A549 (cell line): ENCODE data around the gene RELT. TPM values are rescaled to one million over a fixed set of nuclear protein-coding genes. Genes with fewer than 3 reads are reported as not detected.

ENCODE experiments used
- ATAC-seq, 2 experiments: fragments of 200-7000 bp in 1 of 2; fragments of >200 bp in 1 of 2; cut with Nextera tagmentation in 1 of 2; cut with Tn5 transposase in 1 of 2; 3 replicates each; pipeline versions ENCODE4 v1.8.0 to v1.9.1; 2018 to 2020; ENCODE audit warnings: mild to moderate bottlenecking in 1 of 2, moderate library complexity in 1 of 2
- CTCF ChIA-PET: fragments of 300-600 bp; sonication (Branson Sonifier 250); formaldehyde crosslinking; extraction: SDS; loops from one replicate; lab custom pipeline; 2021; ENCODE audit warnings: antibody characterized with exemption, inconsistent platforms; lab: Yijun Ruan, JAX
- POLR2A ChIA-PET: fragments of 350-600 bp; formaldehyde crosslinking; extraction: SDS; loops from one replicate; lab custom pipeline; 2021; ENCODE audit warnings: antibody characterized with exemption, inconsistent platforms; lab: Yijun Ruan, JAX
- DNase-seq, 2 experiments: peaks; one replicate each; pipeline versions ENCODE4 v3.0.0 to v3.0.0-alpha.2; 2011 to 2016; ENCODE audit warnings: low read depth in 1 of 2, low spot score in 1 of 2
- FAIRE-seq: peaks from 2 replicates; lab custom pipeline; 2011; peaks lifted over from hg19 to GRCh38; lab: Jason Lieb, UNC
- H3K27ac ChIP-seq, 2 experiments: fragments of >200 bp; sonication (Bioruptor Twin); formaldehyde crosslinking; 3 replicates each; pipeline ENCODE4 v1.5.1; 2016 to 2017
- H3K4me1 ChIP-seq: fragments of >200 bp; sonication (Bioruptor Twin); formaldehyde crosslinking; 3 replicates; pipeline ENCODE4 v1.6.1; 2016
- H3K4me2 ChIP-seq: fragments of >200 bp; sonication (Bioruptor Twin); formaldehyde crosslinking; 3 replicates; pipeline ENCODE4 v1.6.1; 2016
- H3K4me3 ChIP-seq: fragments of >200 bp; sonication (Bioruptor Twin); formaldehyde crosslinking; 3 replicates; pipeline ENCODE4 v1.5.1; 2016
- H3K9me3 ChIP-seq: fragments of >200 bp; sonication (Bioruptor Twin); formaldehyde crosslinking; 3 replicates; pipeline ENCODE4 v1.6.1; 2016
- BHLHE40 ChIP-seq: IDR thresholded peaks from 2 replicates; pipeline ENCODE4 v1.6.1; 2012; ENCODE audit warnings: low read depth, low read length, inconsistent platforms
- CHD2 ChIP-seq: fragments of 150-350 bp; IDR thresholded peaks from 2 replicates; pipeline ENCODE4 v1.6.1; 2014; ENCODE audit warnings: low read length; ENCODE audit not compliant: partially characterized antibody
- ESRRA ChIP-seq: fragments of 150-350 bp; IDR thresholded peaks from 2 replicates; pipeline ENCODE4 v1.6.1; 2014; ENCODE audit warnings: mild to moderate bottlenecking, low read length, borderline replicate concordance
- FOSL2 ChIP-seq, 2 experiments: fragments of 450-650 bp in 1 of 2; fragments of >200 bp in 1 of 2; sonication (Bioruptor Twin) in 1 of 2; formaldehyde crosslinking; IDR thresholded peaks; 2 replicates each; pipeline versions ENCODE4 v1.5.0 to v1.6.1; 2016 to 2020; ENCODE audit warnings: mild to moderate bottlenecking in 1 of 2, moderate library complexity in 1 of 2
- HOXA7 ChIP-seq: fragments of 250-450 bp; sonication (Bioruptor Pico); IDR thresholded peaks from 2 replicates; pipeline ENCODE4 v1.5.0; 2020; ENCODE audit warnings: mild to moderate bottlenecking, moderate library complexity
- JUNB ChIP-seq: fragments of >200 bp; sonication (Bioruptor Twin); formaldehyde crosslinking; IDR thresholded peaks from 2 replicates; pipeline ENCODE4 v1.6.1; 2016
- MAZ ChIP-seq: fragments of 150-350 bp; IDR thresholded peaks from 2 replicates; pipeline ENCODE4 v1.6.1; 2014; ENCODE audit warnings: antibody characterized with exemption, low read depth, low read length, borderline replicate concordance
- MYC ChIP-seq: IDR thresholded peaks from 2 replicates; pipeline ENCODE4 v1.6.1; 2012; ENCODE audit warnings: mild to moderate bottlenecking, inconsistent platforms, low read length, improper control_type of control experiment, borderline replicate concordance
- NR3C1 ChIP-seq: fragments of >200 bp; sonication (Bioruptor Twin); formaldehyde crosslinking; IDR thresholded peaks from 3 replicates; pipeline ENCODE4 v1.6.1; 2017
- POLR2A ChIP-seq: IDR thresholded peaks from 2 replicates; pipeline ENCODE4 v1.6.1; 2012; ENCODE audit warnings: mild to moderate bottlenecking, low read length
- POLR2AphosphoS2 ChIP-seq: conservative IDR thresholded peaks from 2 replicates; pipeline ENCODE4 v1.6.1; 2012; ENCODE audit warnings: low read length, improper control_type of control experiment, inconsistent platforms
- RARB ChIP-seq: fragments of 250-450 bp; sonication (Bioruptor Pico); IDR thresholded peaks from 2 replicates; pipeline ENCODE4 v1.8.0; 2021; ENCODE audit warnings: mild to moderate bottlenecking, moderate library complexity
- RCOR1 ChIP-seq: fragments of 150-350 bp; IDR thresholded peaks from 2 replicates; pipeline ENCODE4 v1.6.1; 2014; ENCODE audit warnings: antibody characterized with exemption, low read length, low read depth
- TFCP2L1 ChIP-seq: fragments of 250-450 bp; sonication (Bioruptor Pico); IDR thresholded peaks from 2 replicates; pipeline ENCODE4 v1.5.0; 2021; ENCODE audit warnings: mild to moderate bottlenecking
- WGBS: methylation state at CpG from one replicate; pipeline ENCODE4 v1.1.6; 2017; ENCODE audit errors: missing lambda C conversion rate; 5-methylcytosine and 5-hydroxymethylcytosine counted together
- polyA plus RNA-seq, 4 experiments: library from polyadenylated mRNA; depleted of rRNA in 3 of 4; stranded (reverse); fragments of >200 nt; fragmentation: RNase III in 1 of 4; extraction: RNeasy Plus Mini Kit Qiagen cat#74134 plus additional on column Dnase treatment in 1 of 4; gene quantifications; 2 replicates in 3 of 4; 3 replicates in 1 of 4; pipeline ENCODE4 v1.2.3, GENCODE V29; 2011 to 2017
- TF ChIP-seq, protein P1 (sequence below): fragments of >200 bp; sonication (Bioruptor Twin); formaldehyde crosslinking; IDR thresholded peaks from 3 replicates; pipeline ENCODE4 v1.6.1; 2016
- TF ChIP-seq, protein P2 (sequence below): IDR thresholded peaks from 2 replicates; pipeline ENCODE4 v1.6.1; 2012; ENCODE audit warnings: low read depth, borderline replicate concordance
- TF ChIP-seq, protein P3 (sequence below): IDR thresholded peaks from 2 replicates; pipeline ENCODE4 v1.6.1; 2012
- TF ChIP-seq, protein P4 (sequence below): fragments of >200 bp; sonication (Bioruptor Twin); formaldehyde crosslinking; IDR thresholded peaks from 2 replicates; pipeline ENCODE4 v1.6.1; 2016
- TF ChIP-seq, protein P5 (sequence below): fragments of 150-350 bp; IDR thresholded peaks from 2 replicates; pipeline ENCODE4 v1.6.1; 2014; ENCODE audit warnings: low read depth, mild to moderate bottlenecking, low read length
- TF ChIP-seq, protein P6 (sequence below): fragments of 250-450 bp; sonication (Bioruptor Pico); IDR thresholded peaks from 2 replicates; pipeline ENCODE4 v1.5.0; 2021; ENCODE audit warnings: mild to moderate bottlenecking, moderate library complexity, borderline replicate concordance

Gene RELT
- polyA plus RNA-seq, 2 of the 4 experiments (the other 2 are of a cell fraction) = 2.9 to 5.2 TPM

DNA sequence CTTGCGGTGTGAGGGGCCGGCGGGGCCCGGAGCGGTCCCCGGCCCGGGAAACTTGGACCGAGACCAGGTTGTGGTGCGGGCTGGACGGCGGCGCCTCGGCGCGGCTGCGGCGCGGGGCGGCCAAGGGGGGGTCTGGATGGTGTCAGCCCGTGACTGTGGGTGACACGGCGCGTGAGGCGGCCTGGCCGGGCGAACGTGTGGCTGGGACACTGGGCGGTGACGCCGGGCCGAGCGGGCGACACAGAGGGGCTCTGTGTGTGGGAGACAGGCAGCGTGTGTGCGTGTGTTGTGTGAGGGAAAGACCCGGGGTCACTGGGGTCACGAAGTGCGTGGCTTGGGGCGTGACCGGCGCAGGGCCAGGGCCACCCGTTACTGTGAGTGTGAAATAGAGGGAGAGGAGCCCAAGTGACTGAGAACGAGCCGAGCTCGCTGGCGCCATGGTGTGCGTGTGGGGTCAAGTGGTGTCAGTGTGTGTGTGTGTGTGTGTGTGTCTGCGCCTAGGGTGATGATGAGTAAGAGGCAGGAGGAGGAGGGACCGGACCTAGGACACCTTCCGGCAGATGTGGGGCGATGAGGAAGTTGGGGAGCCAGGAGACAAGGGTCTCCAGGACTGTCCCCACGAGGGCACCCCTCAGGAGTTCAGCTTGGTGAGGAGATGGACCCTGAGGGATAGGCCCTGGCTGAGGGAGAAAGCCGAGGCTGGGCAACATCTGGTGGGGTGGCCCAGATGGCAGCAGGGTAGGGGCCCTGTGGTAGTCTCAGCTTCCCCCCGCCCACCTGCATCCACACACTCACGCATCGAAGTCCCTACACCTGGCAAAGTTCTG lies 817 bp downstream of the RELT start:
- FAIRE-seq (no peak), DNase-seq (peak; percentile 82 to 83)
- peak overlapping the region; percentile 75 to 93 for H3K27ac ChIP-seq
- TF ChIP-seq MAZ = no peak
- TF ChIP-seq POLR2AphosphoS2 = no peak
- TF ChIP-seq, protein P1, sequence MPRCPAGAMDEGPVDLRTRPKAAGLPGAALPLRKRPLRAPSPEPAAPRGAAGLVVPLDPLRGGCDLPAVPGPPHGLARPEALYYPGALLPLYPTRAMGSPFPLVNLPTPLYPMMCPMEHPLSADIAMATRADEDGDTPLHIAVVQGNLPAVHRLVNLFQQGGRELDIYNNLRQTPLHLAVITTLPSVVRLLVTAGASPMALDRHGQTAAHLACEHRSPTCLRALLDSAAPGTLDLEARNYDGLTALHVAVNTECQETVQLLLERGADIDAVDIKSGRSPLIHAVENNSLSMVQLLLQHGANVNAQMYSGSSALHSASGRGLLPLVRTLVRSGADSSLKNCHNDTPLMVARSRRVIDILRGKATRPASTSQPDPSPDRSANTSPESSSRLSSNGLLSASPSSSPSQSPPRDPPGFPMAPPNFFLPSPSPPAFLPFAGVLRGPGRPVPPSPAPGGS = no peak
- TF ChIP-seq, protein P2, sequence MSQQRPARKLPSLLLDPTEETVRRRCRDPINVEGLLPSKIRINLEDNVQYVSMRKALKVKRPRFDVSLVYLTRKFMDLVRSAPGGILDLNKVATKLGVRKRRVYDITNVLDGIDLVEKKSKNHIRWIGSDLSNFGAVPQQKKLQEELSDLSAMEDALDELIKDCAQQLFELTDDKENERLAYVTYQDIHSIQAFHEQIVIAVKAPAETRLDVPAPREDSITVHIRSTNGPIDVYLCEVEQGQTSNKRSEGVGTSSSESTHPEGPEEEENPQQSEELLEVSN = no peak
- no peak for TF ChIP-seq FOSL2 (IDR thresholded peaks at IDR 0.05)
- TF ChIP-seq FOSL2 (CRISPR knock-in tag; IDR thresholded peaks at IDR 0.05) = peak; percentile 78
- peak; percentile 33; the same call in 1 of the 2 replicates for TF ChIP-seq TFCP2L1 (CRISPR knock-in tag)
- peak; percentile 49; the same call in 1 of the 2 replicates for TF ChIP-seq MYC
- no peak for TF ChIP-seq NR3C1
- no peak for TF ChIP-seq BHLHE40
- no peak for TF ChIP-seq RCOR1
- peak; percentile 44; the same call in 1 of the 2 replicates for TF ChIP-seq POLR2A
- TF ChIP-seq CHD2 = no peak
- TF ChIP-seq, protein P3, sequence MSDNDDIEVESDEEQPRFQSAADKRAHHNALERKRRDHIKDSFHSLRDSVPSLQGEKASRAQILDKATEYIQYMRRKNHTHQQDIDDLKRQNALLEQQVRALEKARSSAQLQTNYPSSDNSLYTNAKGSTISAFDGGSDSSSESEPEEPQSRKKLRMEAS = peak; percentile 44; the same call in 1 of the 2 replicates
- TF ChIP-seq, protein P4, sequence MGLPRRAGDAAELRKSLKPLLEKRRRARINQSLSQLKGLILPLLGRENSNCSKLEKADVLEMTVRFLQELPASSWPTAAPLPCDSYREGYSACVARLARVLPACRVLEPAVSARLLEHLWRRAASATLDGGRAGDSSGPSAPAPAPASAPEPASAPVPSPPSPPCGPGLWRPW = no peak
- TF ChIP-seq, protein P5, sequence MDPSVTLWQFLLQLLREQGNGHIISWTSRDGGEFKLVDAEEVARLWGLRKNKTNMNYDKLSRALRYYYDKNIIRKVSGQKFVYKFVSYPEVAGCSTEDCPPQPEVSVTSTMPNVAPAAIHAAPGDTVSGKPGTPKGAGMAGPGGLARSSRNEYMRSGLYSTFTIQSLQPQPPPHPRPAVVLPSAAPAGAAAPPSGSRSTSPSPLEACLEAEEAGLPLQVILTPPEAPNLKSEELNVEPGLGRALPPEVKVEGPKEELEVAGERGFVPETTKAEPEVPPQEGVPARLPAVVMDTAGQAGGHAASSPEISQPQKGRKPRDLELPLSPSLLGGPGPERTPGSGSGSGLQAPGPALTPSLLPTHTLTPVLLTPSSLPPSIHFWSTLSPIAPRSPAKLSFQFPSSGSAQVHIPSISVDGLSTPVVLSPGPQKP = no peak
- TF ChIP-seq ESRRA = no peak
- TF ChIP-seq, protein P6, sequence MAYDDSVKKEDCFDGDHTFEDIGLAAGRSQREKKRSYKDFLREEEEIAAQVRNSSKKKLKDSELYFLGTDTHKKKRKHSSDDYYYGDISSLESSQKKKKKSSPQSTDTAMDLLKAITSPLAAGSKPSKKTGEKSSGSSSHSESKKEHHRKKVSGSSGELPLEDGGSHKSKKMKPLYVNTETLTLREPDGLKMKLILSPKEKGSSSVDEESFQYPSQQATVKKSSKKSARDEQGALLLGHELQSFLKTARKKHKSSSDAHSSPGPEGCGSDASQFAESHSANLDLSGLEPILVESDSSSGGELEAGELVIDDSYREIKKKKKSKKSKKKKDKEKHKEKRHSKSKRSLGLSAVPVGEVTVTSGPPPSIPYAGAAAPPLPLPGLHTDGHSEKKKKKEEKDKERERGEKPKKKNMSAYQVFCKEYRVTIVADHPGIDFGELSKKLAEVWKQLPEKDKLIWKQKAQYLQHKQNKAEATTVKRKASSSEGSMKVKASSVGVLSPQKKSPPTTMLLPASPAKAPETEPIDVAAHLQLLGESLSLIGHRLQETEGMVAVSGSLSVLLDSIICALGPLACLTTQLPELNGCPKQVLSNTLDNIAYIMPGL (CRISPR knock-in tag) = no peak
- TF ChIP-seq, all 56 proteins: peak for 5
- no peaks in the 10 kb centered on the region for H3K9me3 ChIP-seq
- H3K4me2 ChIP-seq = peak overlapping the region; percentile 66
- CTCF ChIA-PET = interaction anchor here (0.6 to 39.3 kb wide), 12 partner anchors 12 to 1194 kb away, joined by 3 to 667 read pairs (median 3); no protein-coding TSS in a partner anchor
- 11% methylated on average over 33 of the region's 56 CpGs for WGBS
- ATAC-seq = peak; percentile 26 to 30; a peak in 5 of 6 replicates
- POLR2A ChIA-PET = interaction anchor here (0.8 to 1.3 kb wide), 2 partner anchors 26 to 69 kb away, joined by 4 to 7 read pairs; partner anchors contain the start of gene ARHGEF17
- peaks cover 23% of the 10 kb centered on the region for H3K4me1 ChIP-seq
- H3K4me3 ChIP-seq = peak overlapping the region; percentile 59

DNA sequence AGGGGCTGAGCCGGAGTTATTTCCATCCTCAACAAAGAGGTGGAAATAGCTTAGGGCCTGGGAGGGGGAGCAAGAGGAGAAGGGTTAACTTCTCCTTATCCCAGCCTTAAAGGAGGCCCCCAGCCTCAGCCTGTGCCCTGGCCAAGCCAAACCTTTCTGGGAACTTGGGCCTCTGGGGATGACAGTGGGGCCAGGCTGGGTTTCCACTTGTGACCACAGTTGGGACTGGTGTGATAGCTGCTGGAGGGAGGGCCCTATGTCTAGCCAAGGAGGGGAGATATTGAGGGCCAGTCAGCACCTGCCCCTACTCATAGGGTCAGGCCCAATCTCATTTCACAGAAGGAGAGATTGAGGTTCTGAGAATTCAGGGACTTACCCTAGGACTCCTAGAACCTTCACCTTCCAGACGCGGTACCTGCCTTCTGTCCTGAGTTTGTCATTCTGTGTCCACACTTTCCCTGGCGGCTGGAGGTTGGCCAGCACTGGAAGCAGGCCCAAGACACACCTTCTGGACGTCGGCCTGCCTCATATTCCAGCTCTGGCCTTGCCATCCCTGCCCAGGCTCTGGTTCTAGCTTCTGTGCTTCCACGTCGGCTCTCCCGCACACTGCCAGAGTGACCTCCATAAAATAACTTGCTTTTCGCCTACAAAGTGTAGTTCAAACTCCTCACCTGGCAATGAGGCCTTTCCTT lies 3.1 kb downstream of the RELT start:
- POLR2A ChIA-PET = interaction anchor here (1.2 kb wide), 1 partner anchor 72 kb away, joined by 9 read pairs; the partner anchor contains the start of gene ARHGEF17
- no peak for DNase-seq
- peaks cover 40% of the 10 kb centered on the region for H3K4me1 ChIP-seq
- TF ChIP-seq HOXA7 (CRISPR knock-in tag) (no peak), RARB (no peak), JUNB (no peak)
- 87% methylated on average over 10 of the region's 10 CpGs for WGBS
- no peaks in the 10 kb centered on the region for H3K9me3 ChIP-seq
- FAIRE-seq = no peak
- ATAC-seq = no peak
- no peak overlapping the region for H3K4me2 ChIP-seq
- H3K27ac ChIP-seq = no peak overlapping the region
- H3K4me3 ChIP-seq = no peak overlapping the region
- CTCF ChIA-PET = interaction anchor here (0.7 to 39.3 kb wide), 7 partner anchors 13 to 281 kb away, joined by 3 to 667 read pairs (median 6); no protein-coding TSS in a partner anchor
